ENCODE data around the gene MCCC2. TPM values are rescaled to one million over a fixed set of nuclear protein-coding genes. Genes with fewer than 3 reads are reported as not detected.
"Not testable (repeated sequence)": the region's sequence is repeated elsewhere in the genome, so short reads cannot be mapped to it uniquely, and the experiment has no call there.

MCCC2 gene
- total and polyA plus RNA-seq, 2 donors from 2014 or later: 57.7 to 61.0 TPM

DNA sequence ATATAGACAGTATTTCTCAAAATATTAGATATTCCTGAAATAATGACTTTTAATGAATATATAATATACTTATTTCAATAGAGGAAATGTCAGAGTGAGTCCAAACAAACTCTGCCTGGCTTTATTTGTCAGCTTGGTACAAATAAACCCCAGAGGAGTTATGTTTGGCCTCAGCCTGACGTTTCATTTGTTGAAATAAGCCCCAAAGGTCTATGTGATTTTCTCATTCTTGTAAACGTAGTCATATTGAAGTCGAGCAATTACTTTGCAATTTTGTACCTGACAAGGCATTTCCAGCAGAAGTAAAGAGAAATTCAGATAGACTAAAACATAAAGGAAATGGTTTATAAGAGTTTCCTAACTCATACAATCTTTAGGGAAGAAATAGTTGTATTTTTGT is 57.9 kb downstream of the MCCC2 start:
- no peak for FAIRE-seq
- H3K36me3 ChIP-seq (ENCODE audit: control insufficient read depth in 2 of 3, insufficient read depth in 3 of 3, low read length in 3 of 3): peaks cover 3 to 24% (median 17%) of the 10 kb centered on the region in 3 donors

GRCh38 chr5:71650940-71651339 is 63.8 kb downstream of the MCCC2 start:
- H3K4me3 ChIP-seq (ENCODE audit: low read length in 3 of 3); DNase-seq; H3K27ac ChIP-seq (ENCODE audit: low read depth in 2 of 2, low read length in 2 of 2); FAIRE-seq; H3K4me1 ChIP-seq (ENCODE audit: control insufficient read depth in 2 of 3, insufficient read depth in 2 of 3, low read depth in 1 of 3, low read length in 3 of 3); H3K9me3 ChIP-seq (ENCODE audit: control insufficient read depth in 2 of 3, insufficient read depth in 1 of 3, low read length in 3 of 3); H3K9ac ChIP-seq (ENCODE audit: low read length in 3 of 3); H3K27me3 ChIP-seq (ENCODE audit: control insufficient read depth, insufficient read depth, low read length); intact Hi-C loops (cut with DNase I): not testable (repeated sequence)
- peaks cover 4 to 29% (median 11%) of the 10 kb centered on the region in 3 donors for H3K36me3 ChIP-seq (ENCODE audit: control insufficient read depth in 2 of 3, insufficient read depth in 3 of 3, low read length in 3 of 3)

More for the DNA sequence above, 57.9 kb downstream of the MCCC2 start:
- TF ChIP-seq, protein P1, sequence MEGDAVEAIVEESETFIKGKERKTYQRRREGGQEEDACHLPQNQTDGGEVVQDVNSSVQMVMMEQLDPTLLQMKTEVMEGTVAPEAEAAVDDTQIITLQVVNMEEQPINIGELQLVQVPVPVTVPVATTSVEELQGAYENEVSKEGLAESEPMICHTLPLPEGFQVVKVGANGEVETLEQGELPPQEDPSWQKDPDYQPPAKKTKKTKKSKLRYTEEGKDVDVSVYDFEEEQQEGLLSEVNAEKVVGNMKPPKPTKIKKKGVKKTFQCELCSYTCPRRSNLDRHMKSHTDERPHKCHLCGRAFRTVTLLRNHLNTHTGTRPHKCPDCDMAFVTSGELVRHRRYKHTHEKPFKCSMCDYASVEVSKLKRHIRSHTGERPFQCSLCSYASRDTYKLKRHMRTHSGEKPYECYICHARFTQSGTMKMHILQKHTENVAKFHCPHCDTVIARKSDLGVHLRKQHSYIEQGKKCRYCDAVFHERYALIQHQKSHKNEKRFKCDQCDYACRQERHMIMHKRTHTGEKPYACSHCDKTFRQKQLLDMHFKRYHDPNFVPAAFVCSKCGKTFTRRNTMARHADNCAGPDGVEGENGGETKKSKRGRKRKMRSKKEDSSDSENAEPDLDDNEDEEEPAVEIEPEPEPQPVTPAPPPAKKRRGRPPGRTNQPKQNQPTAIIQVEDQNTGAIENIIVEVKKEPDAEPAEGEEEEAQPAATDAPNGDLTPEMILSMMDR (IDR thresholded peaks at IDR 0.05; ENCODE audit: borderline replicate concordance, extremely low read depth, insufficient read depth): no peak
- no peak overlapping the region for H3K4me3 ChIP-seq (ENCODE audit: low read length in 3 of 3)
- H3K9ac ChIP-seq (ENCODE audit: low read length in 3 of 3): no peak overlapping the region
- H3K4me1 ChIP-seq (ENCODE audit: control insufficient read depth in 2 of 3, insufficient read depth in 2 of 3, low read depth in 1 of 3, low read length in 3 of 3): no peaks in the 10 kb centered on the region
- no peak for DNase-seq
- H3K27ac ChIP-seq (ENCODE audit: low read depth in 2 of 2, low read length in 2 of 2): no peak overlapping the region
- intact Hi-C loops (cut with DNase I): no loop called here
- H3K27me3 ChIP-seq (ENCODE audit: control insufficient read depth, insufficient read depth, low read length): no peaks in the 10 kb centered on the region
- no peaks in the 10 kb centered on the region for H3K9me3 ChIP-seq (ENCODE audit: control insufficient read depth in 2 of 3, insufficient read depth in 1 of 3, low read length in 3 of 3)

DNA sequence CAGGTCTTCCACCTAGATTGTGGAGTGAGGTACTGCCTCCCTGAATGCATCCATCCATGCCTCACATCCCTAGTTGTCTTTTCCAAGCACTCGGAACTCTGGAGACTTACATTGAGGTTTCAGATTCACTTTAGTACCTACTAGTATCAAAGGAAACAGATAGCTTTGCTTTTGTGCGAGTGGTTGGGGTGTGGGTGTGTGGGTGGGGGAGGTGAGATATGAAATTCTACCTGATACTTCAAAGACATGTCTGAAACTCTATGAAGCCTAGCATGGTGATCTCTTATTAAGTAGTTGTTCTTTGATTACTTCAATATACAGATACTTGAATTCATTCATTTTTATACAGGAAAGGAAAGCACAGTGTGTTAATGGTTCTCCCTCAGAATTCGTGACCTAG is 64.4 kb downstream of the MCCC2 start:
- no peak overlapping the region for H3K9ac ChIP-seq (ENCODE audit: low read length in 3 of 3)
- intact Hi-C loops (cut with DNase I): no loop called here
- no peaks in the 10 kb centered on the region for H3K9me3 ChIP-seq (ENCODE audit: control insufficient read depth in 2 of 3, insufficient read depth in 1 of 3, low read length in 3 of 3)
- H3K27ac ChIP-seq (ENCODE audit: low read depth in 2 of 2, low read length in 2 of 2): no peak overlapping the region
- H3K4me3 ChIP-seq (ENCODE audit: low read length in 3 of 3): no peak overlapping the region
- H3K36me3 ChIP-seq (ENCODE audit: control insufficient read depth in 2 of 3, insufficient read depth in 3 of 3, low read length in 3 of 3): peaks cover 4 to 29% (median 10%) of the 10 kb centered on the region in 3 donors
- DNase-seq (peak in 3 of 5 donors; percentile 14 to 43 (median 20)), FAIRE-seq (no peak)
- H3K4me1 ChIP-seq (ENCODE audit: control insufficient read depth in 2 of 3, insufficient read depth in 2 of 3, low read depth in 1 of 3, low read length in 3 of 3): no peaks in the 10 kb centered on the region
- H3K27me3 ChIP-seq (ENCODE audit: control insufficient read depth, insufficient read depth, low read length): no peaks in the 10 kb centered on the region
- TF ChIP-seq, protein P1 (IDR thresholded peaks at IDR 0.05; ENCODE audit: borderline replicate concordance, extremely low read depth, insufficient read depth): no peak

GRCh38 chr5:71652349-71652748 is 65.2 kb downstream of the MCCC2 start:
- Histone ChIP-seq H3K4me3 (ENCODE audit: low read length in 3 of 3) (no peak overlapping the region), H3K27ac (ENCODE audit: low read depth in 2 of 2, low read length in 2 of 2) (no peak overlapping the region), H3K27me3 (ENCODE audit: control insufficient read depth, insufficient read depth, low read length) (no peaks in the 10 kb centered on the region), H3K4me1 (ENCODE audit: control insufficient read depth in 2 of 3, insufficient read depth in 2 of 3, low read depth in 1 of 3, low read length in 3 of 3) (no peaks in the 10 kb centered on the region), H3K36me3 (ENCODE audit: control insufficient read depth in 2 of 3, insufficient read depth in 3 of 3, low read length in 3 of 3) (peaks cover 4 to 23% (median 10%) of the 10 kb centered on the region in 3 donors), H3K9me3 (ENCODE audit: control insufficient read depth in 2 of 3, insufficient read depth in 1 of 3, low read length in 3 of 3) (no peaks in the 10 kb centered on the region), H3K9ac (ENCODE audit: low read length in 3 of 3) (no peak overlapping the region)
- TF ChIP-seq, protein P1 (IDR thresholded peaks at IDR 0.05; ENCODE audit: borderline replicate concordance, extremely low read depth, insufficient read depth): no peak
- DNase-seq (no peak), FAIRE-seq (no peak)
- intact Hi-C loops (cut with DNase I): no loop called here
